Esophagus (tissue), 2 donors: ENCODE measurements around the gene MAN1A2. TPM values are rescaled to one million over a fixed set of nuclear protein-coding genes. Genes with fewer than 3 reads are reported as not detected.
"Not testable (repeated sequence)": the region's sequence is repeated elsewhere in the genome, so short reads cannot be mapped to it uniquely, and the experiment has no call there.

ENCODE experiments used
- H3K27ac ChIP-seq, 2 donors: one replicate each; pipeline ENCODE4 v1.5.1; 2013; ENCODE audit warnings: low read depth in 2 of 2, mild to moderate bottlenecking in 2 of 2, inconsistent platforms in 1 of 2, low read length in 1 of 2, moderate library complexity in 1 of 2
- H3K27me3 ChIP-seq, 2 donors: one replicate each; pipeline ENCODE4 v1.6.1; 2013; ENCODE audit warnings: low read length in 2 of 2, control low read depth in 1 of 2, mild to moderate bottlenecking in 1 of 2; ENCODE audit not compliant: insufficient read depth in 2 of 2, control insufficient read depth in 1 of 2
- H3K36me3 ChIP-seq, 2 donors: one replicate each; pipeline ENCODE4 v1.6.1; 2013; ENCODE audit warnings: low read length in 1 of 2; ENCODE audit not compliant: control insufficient read depth in 2 of 2, insufficient read depth in 2 of 2
- H3K4me1 ChIP-seq, 2 donors: one replicate each; pipeline ENCODE4 v1.6.1; 2013; ENCODE audit warnings: low read length in 1 of 2; ENCODE audit not compliant: control insufficient read depth in 2 of 2, insufficient read depth in 2 of 2
- H3K4me3 ChIP-seq, 2 donors: one replicate each; pipeline ENCODE4 v1.5.1; 2013; ENCODE audit warnings: low read length in 2 of 2, mild to moderate bottlenecking in 2 of 2, low read depth in 1 of 2, moderate library complexity in 1 of 2
- H3K9me3 ChIP-seq, 2 donors: one replicate each; pipeline ENCODE4 v1.6.1; 2013; ENCODE audit warnings: mild to moderate bottlenecking in 2 of 2, low read depth in 1 of 2, low read length in 1 of 2, moderate library complexity in 1 of 2; ENCODE audit not compliant: control insufficient read depth in 2 of 2, insufficient read depth in 1 of 2
- WGBS, 2 donors: extraction: QIAGEN DNeasy Blood & Tissue Kit; methylation state at CpG; one replicate each; pipeline ENCODE4 v1.1.7; 2013; 5-methylcytosine and 5-hydroxymethylcytosine counted together
- polyA plus RNA-seq, 2 donors: library from polyadenylated mRNA; stranded (reverse); fragments of 200-250 nt; gene quantifications; one replicate each; pipeline ENCODE4 v1.2.3, GENCODE V29; 2013
- donor health status: healthy with polysubstance abuse.
- donor health status: Bipolar disorder and iron deficiency.

Gene MAN1A2
- polyA plus RNA-seq, 2 donors, result 4.7 to 6.2 TPM

- no peaks in the 10 kb centered on the region for H3K27me3 ChIP-seq
- H3K27ac ChIP-seq, result no peak overlapping the region
- H3K4me3 ChIP-seq, result no peak overlapping the region
- H3K9me3 ChIP-seq, result no peaks in the 10 kb centered on the region
- H3K4me1 ChIP-seq, result no peaks in the 10 kb centered on the region
- H3K36me3 ChIP-seq, result no peaks in the 10 kb centered on the region
- 31 to 37% methylated on average over 2 of the region's 2 CpGs for WGBS, 2 donors
Observed at GRCh38 chr1:117336088-117336817, 31.0 kb upstream of the MAN1A2 start.

- no peaks in the 10 kb centered on the region for H3K9me3 ChIP-seq
- H3K36me3 ChIP-seq, result no peaks in the 10 kb centered on the region
- no peak overlapping the region for H3K4me3 ChIP-seq
- H3K27me3 ChIP-seq, result no peaks in the 10 kb centered on the region
- H3K4me1 ChIP-seq, result no peaks in the 10 kb centered on the region
- 61 to 68% methylated on average over 6 of the region's 6 CpGs for WGBS, 2 donors
- no peak overlapping the region for H3K27ac ChIP-seq
Observed at GRCh38 chr1:117339866-117340700, 27.2 kb upstream of the MAN1A2 start.

GRCh38 chr1:117341123-117341522, 26.1 kb upstream of the MAN1A2 start:
- H3K9me3 ChIP-seq, result no peaks in the 10 kb centered on the region
- H3K27me3 ChIP-seq, result no peaks in the 10 kb centered on the region
- H3K4me1 ChIP-seq, result no peaks in the 10 kb centered on the region
- WGBS, 2 donors, result 93 to 95% methylated on average over 5 of the region's 5 CpGs
- no peak overlapping the region for H3K27ac ChIP-seq
- no peak overlapping the region for H3K4me3 ChIP-seq
- H3K36me3 ChIP-seq, result no peaks in the 10 kb centered on the region

- Histone ChIP-seq H3K9me3 (no peaks in the 10 kb centered on the region), H3K4me3 (no peak overlapping the region), H3K4me1 (no peaks in the 10 kb centered on the region), H3K27ac (no peak overlapping the region), H3K36me3 (no peaks in the 10 kb centered on the region), H3K27me3 (no peaks in the 10 kb centered on the region)
- WGBS, 2 donors, result 86 to 90% methylated on average over 2 of the region's 2 CpGs
Observed at GRCh38 chr1:117342397-117342796, 24.9 kb upstream of the MAN1A2 start.

GRCh38 chr1:117346206-117346928, 20.9 kb upstream of the MAN1A2 start:
- H3K36me3 ChIP-seq, result no peaks in the 10 kb centered on the region
- H3K27me3 ChIP-seq, result no peaks in the 10 kb centered on the region
- H3K4me1 ChIP-seq, result no peaks in the 10 kb centered on the region
- H3K9me3 ChIP-seq, result no peaks in the 10 kb centered on the region
- 69 to 77% methylated on average over 4 of the region's 4 CpGs for WGBS, 2 donors
- no peak overlapping the region for H3K27ac ChIP-seq
- no peak overlapping the region for H3K4me3 ChIP-seq

- no peak overlapping the region for H3K27ac ChIP-seq
Observed at GRCh38 chr1:117347907-117348306, 19.3 kb upstream of the MAN1A2 start.

GRCh38 chr1:117352695-117353094, 14.6 kb upstream of the MAN1A2 start:
- not testable (repeated sequence) for H3K9me3 ChIP-seq, H3K4me3 ChIP-seq, H3K36me3 ChIP-seq, H3K27me3 ChIP-seq, H3K27ac ChIP-seq, H3K4me1 ChIP-seq
- WGBS, 2 donors, result 99 to 100% methylated on average over 2 to 3 of the region's 3 CpGs

More at GRCh38 chr1:117347907-117348306, 19.3 kb upstream of the MAN1A2 start:
- Histone ChIP-seq H3K36me3 (no peaks in the 10 kb centered on the region), H3K4me1 (no peaks in the 10 kb centered on the region), H3K27me3 (no peaks in the 10 kb centered on the region), H3K9me3 (no peaks in the 10 kb centered on the region), H3K4me3 (no peak overlapping the region)
- WGBS, 2 donors, result 90 to 94% methylated on average over 4 of the region's 4 CpGs

- peak overlapping the region in 1 of 2 donors; percentile 61 for H3K27ac ChIP-seq
- H3K4me3 ChIP-seq, result peak overlapping the region; percentile 37 to 39
- H3K27me3 ChIP-seq, H3K9me3 ChIP-seq, H3K4me1 ChIP-seq, H3K36me3 ChIP-seq: not testable (repeated sequence)
- WGBS, 2 donors, result 65 to 75% methylated on average over 24 of the region's 24 CpGs
Observed at GRCh38 chr1:117357833-117358603, 9.2 kb upstream of the MAN1A2 start.

- peak overlapping the region in 1 of 2 donors; percentile 37 for H3K4me3 ChIP-seq
- H3K4me1 ChIP-seq, H3K9me3 ChIP-seq, H3K27me3 ChIP-seq, H3K36me3 ChIP-seq: not testable (repeated sequence)
- 70 to 88% methylated on average over 7 to 8 of the region's 8 CpGs for WGBS, 2 donors
- peak overlapping the region in 1 of 2 donors; percentile 61 for H3K27ac ChIP-seq
Observed at GRCh38 chr1:117358604-117358887, 8.7 kb upstream of the MAN1A2 start.
